Measurements from ENCODE around the gene ABI3BP.

GRCh38 chr3:101017017-101017416 lies 23.8 kb upstream of the ABI3BP start:
- no peak for TF ChIP-seq POLR2A (IDR thresholded peaks at IDR 0.05)
- TF ChIP-seq, protein P1, sequence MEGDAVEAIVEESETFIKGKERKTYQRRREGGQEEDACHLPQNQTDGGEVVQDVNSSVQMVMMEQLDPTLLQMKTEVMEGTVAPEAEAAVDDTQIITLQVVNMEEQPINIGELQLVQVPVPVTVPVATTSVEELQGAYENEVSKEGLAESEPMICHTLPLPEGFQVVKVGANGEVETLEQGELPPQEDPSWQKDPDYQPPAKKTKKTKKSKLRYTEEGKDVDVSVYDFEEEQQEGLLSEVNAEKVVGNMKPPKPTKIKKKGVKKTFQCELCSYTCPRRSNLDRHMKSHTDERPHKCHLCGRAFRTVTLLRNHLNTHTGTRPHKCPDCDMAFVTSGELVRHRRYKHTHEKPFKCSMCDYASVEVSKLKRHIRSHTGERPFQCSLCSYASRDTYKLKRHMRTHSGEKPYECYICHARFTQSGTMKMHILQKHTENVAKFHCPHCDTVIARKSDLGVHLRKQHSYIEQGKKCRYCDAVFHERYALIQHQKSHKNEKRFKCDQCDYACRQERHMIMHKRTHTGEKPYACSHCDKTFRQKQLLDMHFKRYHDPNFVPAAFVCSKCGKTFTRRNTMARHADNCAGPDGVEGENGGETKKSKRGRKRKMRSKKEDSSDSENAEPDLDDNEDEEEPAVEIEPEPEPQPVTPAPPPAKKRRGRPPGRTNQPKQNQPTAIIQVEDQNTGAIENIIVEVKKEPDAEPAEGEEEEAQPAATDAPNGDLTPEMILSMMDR (IDR thresholded peaks at IDR 0.05): no peak

All from transverse colon (tissue), 3 donors.